Sigmoid colon (tissue), 7 donors: ENCODE results near the gene TENM3. TPM values are rescaled to one million over a fixed set of nuclear protein-coding genes. Genes with fewer than 3 reads are reported as not detected.

ENCODE experiments used
- DNase-seq: peaks from one replicate; pipeline ENCODE4 v3.0.0-alpha.2; 2019
- H3K27ac ChIP-seq, 4 donors: fragments of 200-600 bp; sonication (generic); one replicate each; pipeline ENCODE4 v1.5.1; 2016 to 2019; ENCODE audit warnings: mild to moderate bottlenecking in 1 of 4
- H3K27me3 ChIP-seq, 3 donors: fragments of 200-600 bp; sonication (generic); one replicate each; pipeline ENCODE4 v1.5.1; 2019; ENCODE audit warnings: mild to moderate bottlenecking in 1 of 3
- H3K36me3 ChIP-seq, 4 donors: fragments of 200-600 bp; sonication (generic); one replicate each; pipeline ENCODE4 v1.5.1; 2016 to 2019
- H3K4me1 ChIP-seq, 4 donors: fragments of 200-600 bp; sonication (generic); one replicate each; pipeline ENCODE4 v1.5.1; 2017 to 2019
- H3K4me3 ChIP-seq, 4 donors: fragments of 200-600 bp; sonication (generic); one replicate each; pipeline ENCODE4 v1.5.1; 2017 to 2019; ENCODE audit warnings: mild to moderate bottlenecking in 2 of 4, moderate library complexity in 1 of 4
- H3K9me3 ChIP-seq, 4 donors: fragments of 200-600 bp in 3 of 4; sonication (generic) in 3 of 4; one replicate each; pipeline versions ENCODE4 v1.5.1 to v1.6.1; 2013 to 2019
- EP300 ChIP-seq, 4 donors: sonication (generic); formaldehyde crosslinking; IDR thresholded peaks; one replicate each; pipeline ENCODE4 v1.6.1; 2017; ENCODE audit warnings: antibody characterized with exemption in 4 of 4
- POLR2A ChIP-seq, 2 donors: fragments of 450-650 bp; IDR thresholded peaks; one replicate each; pipeline ENCODE4 v1.6.1; 2016; ENCODE audit warnings: antibody characterized with exemption in 2 of 2, mild to moderate bottlenecking in 2 of 2, moderate library complexity in 2 of 2
- POLR2AphosphoS5 ChIP-seq, 4 donors: sonication (generic); formaldehyde crosslinking; IDR thresholded peaks; one replicate each; pipeline ENCODE4 v1.6.1; 2017; ENCODE audit warnings: antibody characterized with exemption in 4 of 4
- WGBS, 2 donors: extraction: QIAGEN DNeasy Blood & Tissue Kit; methylation state at CpG; one replicate each; pipeline ENCODE4 v1.1.7; 2013; 5-methylcytosine and 5-hydroxymethylcytosine counted together
- intact Hi-C: fragments of 100-400 bp; cut with DNase I; formaldehyde crosslinking; loops from one replicate; pipeline ENCODE4 v1.15.1; 2023
- polyA plus RNA-seq, 3 donors: library from polyadenylated mRNA; stranded (reverse); fragments of 200-250 nt; gene quantifications; one replicate each; pipeline ENCODE4 v1.2.3, GENCODE V29; 2013
- total RNA-seq, 4 donors: library from RNA; depleted of rRNA; stranded (reverse); fragments of >200 nt; gene quantifications; one replicate each; pipeline ENCODE4 v1.1.0, GENCODE V29; 2016
- TF ChIP-seq, protein P1 (sequence below), 4 experiments: fragments of 450-650 bp in 3 of 4; fragments of 200-600 bp in 1 of 4; IDR thresholded peaks; one replicate each; pipeline ENCODE4 v1.5.1; 2016 to 2019; ENCODE audit warnings: antibody characterized with exemption in 4 of 4, mild to moderate bottlenecking in 3 of 4, moderate library complexity in 2 of 4
- donor health status: healthy with polysubstance abuse.
- donor health status: Bipolar disorder and iron deficiency.
- donor health status: healthy.

Gene TENM3
- total and polyA plus RNA-seq, 7 donors = 0.60 to 82.3 (median 37.8) TPM; not detected in 1

DNA sequence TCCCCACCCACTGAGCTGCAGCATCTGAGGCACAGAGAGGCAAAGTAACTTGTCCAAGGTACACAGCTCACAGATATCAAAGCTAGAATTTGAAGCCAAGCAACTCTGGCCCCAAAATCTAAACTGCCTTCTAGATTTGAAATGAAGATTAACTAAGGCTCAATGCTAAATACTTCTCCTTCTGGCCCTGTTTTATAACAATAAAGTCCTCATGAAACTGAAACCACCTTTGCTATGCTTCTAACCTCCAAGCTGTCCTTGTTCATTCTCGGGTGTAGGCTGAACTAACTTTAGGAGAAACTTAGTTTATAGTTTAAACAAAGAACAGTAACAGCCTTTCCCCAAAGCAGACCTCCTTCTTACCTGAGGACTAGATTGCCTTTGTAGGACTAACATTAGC, 580.4 kb downstream of the TENM3 start:
- Histone ChIP-seq H3K27ac (no peak overlapping the region), H3K27me3 (no peaks in the 10 kb centered on the region), H3K4me1 (no peaks in the 10 kb centered on the region), H3K4me3 (no peak overlapping the region), H3K36me3 (no peaks in the 10 kb centered on the region), H3K9me3 (no peaks in the 10 kb centered on the region)
- no peak for DNase-seq
- 15 to 31% methylated on average over 1 of the region's 1 CpG for WGBS, 2 donors
- intact Hi-C loops = no loop called here
- TF ChIP-seq POLR2AphosphoS5 (IDR thresholded peaks at IDR 0.05) = no peak
- TF ChIP-seq, protein P1, sequence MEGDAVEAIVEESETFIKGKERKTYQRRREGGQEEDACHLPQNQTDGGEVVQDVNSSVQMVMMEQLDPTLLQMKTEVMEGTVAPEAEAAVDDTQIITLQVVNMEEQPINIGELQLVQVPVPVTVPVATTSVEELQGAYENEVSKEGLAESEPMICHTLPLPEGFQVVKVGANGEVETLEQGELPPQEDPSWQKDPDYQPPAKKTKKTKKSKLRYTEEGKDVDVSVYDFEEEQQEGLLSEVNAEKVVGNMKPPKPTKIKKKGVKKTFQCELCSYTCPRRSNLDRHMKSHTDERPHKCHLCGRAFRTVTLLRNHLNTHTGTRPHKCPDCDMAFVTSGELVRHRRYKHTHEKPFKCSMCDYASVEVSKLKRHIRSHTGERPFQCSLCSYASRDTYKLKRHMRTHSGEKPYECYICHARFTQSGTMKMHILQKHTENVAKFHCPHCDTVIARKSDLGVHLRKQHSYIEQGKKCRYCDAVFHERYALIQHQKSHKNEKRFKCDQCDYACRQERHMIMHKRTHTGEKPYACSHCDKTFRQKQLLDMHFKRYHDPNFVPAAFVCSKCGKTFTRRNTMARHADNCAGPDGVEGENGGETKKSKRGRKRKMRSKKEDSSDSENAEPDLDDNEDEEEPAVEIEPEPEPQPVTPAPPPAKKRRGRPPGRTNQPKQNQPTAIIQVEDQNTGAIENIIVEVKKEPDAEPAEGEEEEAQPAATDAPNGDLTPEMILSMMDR (IDR thresholded peaks at IDR 0.05) = no peak
- no peak for TF ChIP-seq POLR2A (IDR thresholded peaks at IDR 0.05)
- TF ChIP-seq EP300 (IDR thresholded peaks at IDR 0.05) = no peak

DNA sequence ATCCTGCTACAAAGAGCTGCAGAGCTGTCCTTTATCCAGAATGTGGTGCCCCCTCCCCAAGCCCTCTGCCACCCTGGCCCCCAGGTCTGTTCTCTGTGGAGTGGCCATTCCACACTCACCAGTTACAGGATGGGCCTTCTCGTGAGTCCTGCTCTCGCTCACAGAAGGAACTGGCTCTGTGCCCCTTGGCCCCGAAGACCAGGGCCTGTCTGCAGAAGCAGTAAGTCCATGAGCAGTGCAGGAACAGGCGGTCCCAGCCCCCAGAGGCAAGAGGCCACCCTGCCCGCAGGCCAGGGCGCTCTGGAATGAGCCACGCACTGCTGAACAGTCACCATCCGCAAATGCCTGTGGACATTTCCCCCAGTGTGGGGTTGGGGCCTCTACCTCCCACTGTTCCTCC, 581.8 kb downstream of the TENM3 start:
- no peaks in the 10 kb centered on the region for H3K36me3 ChIP-seq
- no peak overlapping the region for H3K27ac ChIP-seq
- H3K9me3 ChIP-seq = no peaks in the 10 kb centered on the region
- no peak overlapping the region for H3K4me3 ChIP-seq
- H3K27me3 ChIP-seq = no peaks in the 10 kb centered on the region
- intact Hi-C loops = no loop called here
- TF ChIP-seq, protein P1 (IDR thresholded peaks at IDR 0.05) = no peak
- no peak for TF ChIP-seq POLR2AphosphoS5 (IDR thresholded peaks at IDR 0.05)
- no peak for TF ChIP-seq EP300 (IDR thresholded peaks at IDR 0.05)
- no peak for TF ChIP-seq POLR2A (IDR thresholded peaks at IDR 0.05)
- no peaks in the 10 kb centered on the region for H3K4me1 ChIP-seq
- no peak for DNase-seq
- 81 to 92% methylated on average over 8 of the region's 8 CpGs for WGBS, 2 donors

DNA sequence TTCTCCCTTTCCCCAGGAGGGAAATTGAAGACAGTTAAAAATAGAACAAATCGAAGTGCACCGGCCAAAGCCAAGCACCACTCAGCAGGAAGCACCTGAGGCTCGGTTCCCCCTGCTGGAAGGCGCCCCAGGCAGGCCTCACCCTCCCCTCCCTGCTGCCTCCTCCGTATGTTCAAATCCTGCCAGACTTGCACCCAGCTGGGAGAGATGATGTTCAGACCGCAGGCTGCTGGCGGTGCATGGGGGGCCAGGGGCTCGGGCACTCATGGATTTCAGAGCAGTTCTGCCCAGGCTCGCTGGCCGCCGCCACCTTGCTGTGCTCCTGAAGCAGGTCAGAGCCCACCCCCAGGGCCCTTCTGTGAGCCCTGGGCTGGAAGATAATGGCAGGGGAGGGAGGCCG, 582.6 kb downstream of the TENM3 start:
- H3K4me1 ChIP-seq = no peaks in the 10 kb centered on the region
- DNase-seq = no peak
- TF ChIP-seq POLR2AphosphoS5 (IDR thresholded peaks at IDR 0.05) (no peak), EP300 (IDR thresholded peaks at IDR 0.05) (no peak), POLR2A (IDR thresholded peaks at IDR 0.05) (no peak)
- TF ChIP-seq, protein P1 (IDR thresholded peaks at IDR 0.05) = no peak
- intact Hi-C loops = no loop called here
- H3K27me3 ChIP-seq = no peaks in the 10 kb centered on the region
- no peak overlapping the region for H3K27ac ChIP-seq
- H3K36me3 ChIP-seq = no peaks in the 10 kb centered on the region
- no peak overlapping the region for H3K4me3 ChIP-seq
- 64 to 87% methylated on average over 12 of the region's 12 CpGs for WGBS, 2 donors
- no peaks in the 10 kb centered on the region for H3K9me3 ChIP-seq

DNA sequence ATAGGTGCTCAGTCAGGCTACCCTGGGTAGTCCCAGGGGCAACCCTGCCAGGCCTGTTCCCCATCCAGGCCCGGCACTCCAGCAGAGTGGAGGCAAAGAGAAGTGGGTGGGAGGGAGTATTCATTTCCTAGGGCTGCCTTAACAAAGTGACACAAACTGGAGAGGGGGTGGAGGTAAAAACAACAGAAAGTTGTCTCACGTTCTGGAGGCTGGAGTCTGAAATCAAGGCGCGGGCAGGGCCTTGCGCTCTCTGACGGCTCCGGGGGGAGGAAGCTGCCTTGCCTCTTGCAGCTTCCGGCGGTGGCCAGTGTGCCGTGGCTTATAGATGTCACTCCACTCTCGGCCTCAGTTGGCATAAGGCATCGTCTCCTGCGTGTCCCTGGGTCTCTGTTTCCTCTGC, 583.2 kb downstream of the TENM3 start:
- Histone ChIP-seq H3K9me3 (no peaks in the 10 kb centered on the region), H3K27ac (no peak overlapping the region), H3K27me3 (no peaks in the 10 kb centered on the region), H3K4me1 (no peaks in the 10 kb centered on the region), H3K4me3 (no peak overlapping the region), H3K36me3 (no peaks in the 10 kb centered on the region)
- TF ChIP-seq, protein P1 (IDR thresholded peaks at IDR 0.05) = no peak
- no peak for TF ChIP-seq EP300 (IDR thresholded peaks at IDR 0.05)
- TF ChIP-seq POLR2A (IDR thresholded peaks at IDR 0.05) = no peak
- TF ChIP-seq POLR2AphosphoS5 (IDR thresholded peaks at IDR 0.05) = no peak
- no peak for DNase-seq
- intact Hi-C loops = no loop called here
- 50 to 79% methylated on average over 13 of the region's 13 CpGs for WGBS, 2 donors

DNA sequence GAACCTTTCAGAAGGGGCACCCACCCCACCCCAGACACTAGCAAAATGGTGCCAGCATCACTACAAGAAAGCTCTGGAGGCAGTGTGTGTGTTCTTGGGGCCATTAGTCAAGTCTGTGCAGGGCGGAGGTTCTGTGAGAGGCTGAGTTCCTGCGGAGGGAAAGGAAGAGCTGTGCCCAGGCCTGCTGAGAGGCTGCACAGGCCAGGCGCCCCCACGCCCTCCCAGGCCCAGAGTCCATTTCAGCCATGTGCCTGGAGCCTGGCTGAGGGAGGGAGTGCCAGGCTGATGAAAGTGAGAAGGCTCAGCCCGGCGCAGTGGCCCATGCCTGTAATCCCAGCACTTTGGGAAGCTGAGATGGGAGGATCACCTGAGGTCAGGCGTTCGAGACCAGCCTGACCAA, 584.0 kb downstream of the TENM3 start:
- H3K4me1 ChIP-seq = no peaks in the 10 kb centered on the region
- DNase-seq = no peak
- H3K4me3 ChIP-seq = no peak overlapping the region
- no peak overlapping the region for H3K27ac ChIP-seq
- no peak for TF ChIP-seq POLR2AphosphoS5 (IDR thresholded peaks at IDR 0.05)
- TF ChIP-seq, protein P1 (IDR thresholded peaks at IDR 0.05) = no peak
- H3K27me3 ChIP-seq = no peaks in the 10 kb centered on the region
- no peaks in the 10 kb centered on the region for H3K36me3 ChIP-seq
- intact Hi-C loops = no loop called here
- H3K9me3 ChIP-seq = no peaks in the 10 kb centered on the region
- 92 to 95% methylated on average over 8 of the region's 8 CpGs for WGBS, 2 donors
